OCI-LY3 (cell line): Measurements from ENCODE around the gene SLC16A9.

Experiments
- CTCF ChIP-seq: fragments of 200-600, 300-600 bp; sonication (generic); IDR thresholded peaks from 2 replicates; pipeline ENCODE4 v1.5.1; 2014; ENCODE audit warnings: antibody characterized with exemption, low read length, low read depth
- EZH2phosphoT487 ChIP-seq: fragments of 200-600 bp; shearing (Covaris generic); IDR thresholded peaks from 2 replicates; pipeline ENCODE4 v1.6.1; 2018; ENCODE audit warnings: antibody characterized with exemption, mixed run types, low read depth

DNA sequence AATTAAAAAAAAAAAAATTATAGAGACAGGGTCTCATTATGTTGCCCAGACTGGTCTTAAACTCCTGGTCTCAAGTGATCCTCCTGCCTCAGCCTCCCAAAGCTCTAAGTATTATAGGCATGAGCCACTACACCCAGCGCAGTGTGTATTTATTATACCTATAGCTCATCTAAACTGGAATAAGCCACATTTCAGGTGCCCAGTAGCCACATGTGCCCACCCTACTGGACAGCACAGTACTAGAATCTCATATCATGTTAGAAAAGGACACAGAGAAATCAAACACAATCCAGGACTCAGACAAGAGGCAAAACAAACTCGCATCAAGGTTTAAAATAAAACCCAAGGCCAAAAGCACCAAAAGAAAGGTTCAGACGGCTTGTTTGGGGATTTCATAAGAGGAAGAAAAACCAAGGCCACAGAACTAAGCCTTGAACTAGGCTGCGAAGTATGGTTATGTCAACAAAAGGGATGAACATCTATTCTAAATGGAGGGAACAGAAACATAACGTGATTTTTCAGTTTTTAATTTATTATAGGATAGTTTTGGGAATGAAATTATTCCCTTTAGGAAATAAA, 32.3 kb downstream of the SLC16A9 start:
- TF ChIP-seq EZH2phosphoT487 (no peak), CTCF (no peak)
